Lower leg skin (tissue), 3 donors: ENCODE measurements around the gene SPATA32.

ENCODE experiments used
- POLR2A ChIP-seq, 2 donors: fragments of 450-650 bp; IDR thresholded peaks; one replicate each; pipeline ENCODE4 v1.6.1; 2016 to 2017; ENCODE audit warnings: antibody characterized with exemption in 2 of 2, mild to moderate bottlenecking in 1 of 2, moderate library complexity in 1 of 2
- TF ChIP-seq, protein P1 (sequence below), 3 donors: fragments of 450-650 bp; IDR thresholded peaks; one replicate each; pipeline ENCODE4 v1.5.1; 2016; ENCODE audit warnings: antibody characterized with exemption in 3 of 3, mild to moderate bottlenecking in 3 of 3, moderate library complexity in 2 of 3

DNA sequence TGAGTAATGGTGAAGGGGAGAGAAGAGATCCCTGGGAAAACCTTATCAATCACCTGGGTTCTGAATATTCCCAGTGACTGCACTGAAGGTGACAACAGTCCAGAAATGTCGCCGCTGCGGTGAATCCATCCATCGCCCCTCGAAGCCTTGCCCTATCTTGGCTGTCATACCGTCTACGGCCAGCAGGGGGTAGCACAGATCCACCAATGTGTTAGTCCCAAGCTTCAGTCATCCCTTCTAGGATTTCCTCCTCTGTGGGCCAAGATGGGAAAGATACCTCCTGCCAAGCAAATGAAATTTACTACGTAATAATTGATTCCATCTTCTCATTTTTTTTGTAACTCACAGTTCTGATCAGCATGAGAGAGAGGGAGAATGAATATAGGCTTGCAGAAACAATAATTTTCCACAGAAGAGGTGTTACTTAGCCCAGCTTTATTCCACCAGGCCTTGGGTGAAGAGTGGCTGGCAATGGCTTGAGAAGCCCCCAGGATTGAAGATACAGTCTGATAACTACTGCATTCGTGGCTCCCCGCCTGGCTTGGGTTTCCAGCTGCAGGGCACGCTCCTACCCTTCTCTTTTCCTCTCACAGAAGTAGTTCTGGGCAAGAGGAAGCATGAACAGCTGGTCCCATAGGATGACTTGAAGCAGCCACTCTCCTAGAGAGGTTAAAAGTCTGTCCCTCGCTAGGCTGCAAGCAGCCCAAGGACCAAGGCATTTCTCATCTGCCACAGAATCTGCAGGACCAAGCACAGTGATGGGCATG is 42.8 kb downstream of the SPATA32 start:
- TF ChIP-seq, protein P1, sequence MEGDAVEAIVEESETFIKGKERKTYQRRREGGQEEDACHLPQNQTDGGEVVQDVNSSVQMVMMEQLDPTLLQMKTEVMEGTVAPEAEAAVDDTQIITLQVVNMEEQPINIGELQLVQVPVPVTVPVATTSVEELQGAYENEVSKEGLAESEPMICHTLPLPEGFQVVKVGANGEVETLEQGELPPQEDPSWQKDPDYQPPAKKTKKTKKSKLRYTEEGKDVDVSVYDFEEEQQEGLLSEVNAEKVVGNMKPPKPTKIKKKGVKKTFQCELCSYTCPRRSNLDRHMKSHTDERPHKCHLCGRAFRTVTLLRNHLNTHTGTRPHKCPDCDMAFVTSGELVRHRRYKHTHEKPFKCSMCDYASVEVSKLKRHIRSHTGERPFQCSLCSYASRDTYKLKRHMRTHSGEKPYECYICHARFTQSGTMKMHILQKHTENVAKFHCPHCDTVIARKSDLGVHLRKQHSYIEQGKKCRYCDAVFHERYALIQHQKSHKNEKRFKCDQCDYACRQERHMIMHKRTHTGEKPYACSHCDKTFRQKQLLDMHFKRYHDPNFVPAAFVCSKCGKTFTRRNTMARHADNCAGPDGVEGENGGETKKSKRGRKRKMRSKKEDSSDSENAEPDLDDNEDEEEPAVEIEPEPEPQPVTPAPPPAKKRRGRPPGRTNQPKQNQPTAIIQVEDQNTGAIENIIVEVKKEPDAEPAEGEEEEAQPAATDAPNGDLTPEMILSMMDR (IDR thresholded peaks at IDR 0.05), result peak in 1 of 3 donors; percentile 98
- no peak for TF ChIP-seq POLR2A (IDR thresholded peaks at IDR 0.05)
